CD4-positive, alpha-beta memory T cell (primary cell): ENCODE data around the gene PMVK. TPM values are rescaled to one million over a fixed set of nuclear protein-coding genes. Genes with fewer than 3 reads are reported as not detected.

ENCODE experiments used
- CTCF ChIA-PET: fragments of 350-600 bp; sonication (Branson Sonifier 250); formaldehyde crosslinking; loops from one replicate; lab custom pipeline; 2021; ENCODE audit warnings: inconsistent platforms; ENCODE audit not compliant: partially characterized antibody; lab: Charles Lee
- POLR2A ChIA-PET: fragments of 350-600 bp; sonication (Branson Sonifier 250); formaldehyde crosslinking; loops from one replicate; lab custom pipeline; 2021; ENCODE audit not compliant: partially characterized antibody; lab: Charles Lee
- DNase-seq, 5 donors: peaks; one replicate each; pipeline versions ENCODE4 v3.0.0 to v3.0.0-alpha.2; 2020 to 2022; ENCODE audit warnings: mixed read lengths in 1 of 5
- H3K27ac ChIP-seq: one replicate; pipeline ENCODE4 v1.7.0; 2013; ENCODE audit warnings: low read depth, low read length
- H3K27me3 ChIP-seq: 2 replicates; pipeline ENCODE4 v1.7.0; 2013; ENCODE audit warnings: mild to moderate bottlenecking, low read length, moderate library complexity; ENCODE audit not compliant: insufficient read depth
- H3K36me3 ChIP-seq: 2 replicates; pipeline ENCODE4 v1.7.0; 2013; ENCODE audit warnings: mild to moderate bottlenecking, low read length, moderate library complexity; ENCODE audit not compliant: insufficient read depth
- H3K4me1 ChIP-seq: 2 replicates; pipeline ENCODE4 v1.7.0; 2013; ENCODE audit warnings: mild to moderate bottlenecking, low read length, moderate library complexity; ENCODE audit not compliant: insufficient read depth
- H3K4me3 ChIP-seq, 2 donors: one replicate each; pipeline ENCODE4 v1.7.0; 2013; ENCODE audit warnings: low read length in 2 of 2, mild to moderate bottlenecking in 1 of 2
- H3K9me3 ChIP-seq, 2 donors: one replicate each; pipeline ENCODE4 v1.7.0; 2013; ENCODE audit warnings: low read length in 2 of 2, control low read depth in 1 of 2; ENCODE audit not compliant: control insufficient read depth in 1 of 2
- H3K27ac Mint-ChIP-seq, 7 donors: one replicate each; pipeline ENCODE4 v1.8.0; 2020 to 2021; ENCODE audit warnings: mixed read lengths in 7 of 7, mild to moderate bottlenecking in 6 of 7, inconsistent platforms in 3 of 7, moderate library complexity in 3 of 7
- H3K27me3 Mint-ChIP-seq, 2 donors: one replicate each; pipeline ENCODE4 v1.8.0; 2020 to 2021; ENCODE audit warnings: mixed read lengths in 2 of 2
- H3K36me3 Mint-ChIP-seq, 2 donors: one replicate each; pipeline ENCODE4 v1.8.0; 2020 to 2021; ENCODE audit warnings: mixed read lengths in 2 of 2, inconsistent platforms in 1 of 2, mild to moderate bottlenecking in 1 of 2
- H3K4me1 Mint-ChIP-seq, 4 donors: one replicate each; pipeline ENCODE4 v1.8.0; 2020 to 2021; ENCODE audit warnings: mixed read lengths in 4 of 4, mild to moderate bottlenecking in 1 of 4
- H3K4me3 Mint-ChIP-seq, 8 donors: one replicate each; pipeline ENCODE4 v1.8.0; 2020 to 2021; ENCODE audit warnings: mixed read lengths in 8 of 8, mild to moderate bottlenecking in 7 of 8, moderate library complexity in 6 of 8, inconsistent platforms in 3 of 8
- H3K9me3 Mint-ChIP-seq, 8 donors: one replicate each; pipeline ENCODE4 v1.8.0; 2020 to 2021; ENCODE audit warnings: mixed read lengths in 8 of 8, mild to moderate bottlenecking in 5 of 8, inconsistent platforms in 3 of 8, moderate library complexity in 1 of 8
- intact Hi-C: fragments of 100-400 bp; cut with micrococcal nuclease; formaldehyde crosslinking; loops from one replicate; pipeline ENCODE4 v1.15.1; 2023
- polyA plus RNA-seq, 2 donors: library from polyadenylated mRNA; unstranded; fragments of 300-500 nt; fragmentation: Illumina TruSeq; gene quantifications; one replicate each; pipeline ENCODE4 v1.2.3, GENCODE V29; 2021
- total RNA-seq, 2 experiments: library from RNA; stranded (reverse); gene quantifications; one replicate each; pipeline ENCODE4 v1.2.3, GENCODE V29; 2021

The PMVK gene
- total and polyA plus RNA-seq, 4 experiments from 2014 or later = 17.6 to 87.0 (median 41.4) TPM

DNA sequence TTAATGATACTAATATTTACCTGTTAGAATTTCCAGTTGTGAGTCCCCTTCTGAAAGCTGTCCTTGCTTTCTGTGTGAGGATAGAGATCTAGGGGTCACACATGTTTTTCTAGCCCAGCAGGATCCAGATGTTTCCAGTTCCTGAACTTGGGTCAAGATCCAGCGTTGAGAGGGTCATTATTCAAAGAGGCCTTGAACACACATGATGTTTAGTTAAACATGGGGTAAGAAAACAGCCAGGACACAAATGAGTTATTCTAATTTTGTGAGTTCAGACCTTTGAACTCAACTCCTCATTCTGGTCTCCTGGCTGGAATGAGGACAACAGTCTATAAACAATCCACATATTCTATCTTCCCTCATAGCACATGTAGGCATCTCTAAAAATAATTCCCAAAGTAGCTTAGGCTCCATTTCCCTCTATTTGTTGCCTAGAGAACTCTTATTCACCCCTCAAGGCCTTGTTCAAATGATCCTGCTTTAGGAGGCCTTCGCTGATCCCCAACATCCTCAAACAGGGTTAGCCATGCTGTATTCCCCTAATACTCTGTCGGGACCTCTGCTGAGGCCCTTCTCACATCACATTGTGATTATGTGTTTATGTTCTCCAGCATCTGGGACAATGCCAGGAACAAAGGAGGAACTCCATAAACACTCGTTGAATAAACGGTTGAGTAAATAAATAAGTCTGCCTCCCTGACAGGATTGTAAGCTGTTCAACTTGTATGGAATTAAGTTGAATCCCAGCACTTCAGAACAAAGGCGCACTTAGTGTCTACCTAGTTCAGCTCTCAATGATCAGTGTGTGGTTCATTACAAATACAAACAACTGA is 51.4 kb downstream of the PMVK start:
- H3K4me3 ChIP-seq = no peak overlapping the region
- Mint-ChIP-seq H3K4me3 (no peak overlapping the region), H3K36me3 (no peaks in the 10 kb centered on the region), H3K27ac (no peak overlapping the region), H3K9me3 (no peaks in the 10 kb centered on the region), H3K27me3 (peaks cover 0 to 1% of the 10 kb centered on the region in 2 donors), H3K4me1 (no peaks in the 10 kb centered on the region)
- H3K36me3 ChIP-seq = no peaks in the 10 kb centered on the region
- CTCF ChIA-PET = interaction anchor here (1.0 kb wide), 1 partner anchor 8 kb away, joined by 3 read pairs; no protein-coding TSS in a partner anchor
- no peaks in the 10 kb centered on the region for H3K4me1 ChIP-seq
- intact Hi-C loops = no loop called here
- H3K27ac ChIP-seq = no peak overlapping the region
- POLR2A ChIA-PET = no interaction called here
- H3K9me3 ChIP-seq = no peaks in the 10 kb centered on the region
- DNase-seq = no peak
- H3K27me3 ChIP-seq = no peaks in the 10 kb centered on the region

DNA sequence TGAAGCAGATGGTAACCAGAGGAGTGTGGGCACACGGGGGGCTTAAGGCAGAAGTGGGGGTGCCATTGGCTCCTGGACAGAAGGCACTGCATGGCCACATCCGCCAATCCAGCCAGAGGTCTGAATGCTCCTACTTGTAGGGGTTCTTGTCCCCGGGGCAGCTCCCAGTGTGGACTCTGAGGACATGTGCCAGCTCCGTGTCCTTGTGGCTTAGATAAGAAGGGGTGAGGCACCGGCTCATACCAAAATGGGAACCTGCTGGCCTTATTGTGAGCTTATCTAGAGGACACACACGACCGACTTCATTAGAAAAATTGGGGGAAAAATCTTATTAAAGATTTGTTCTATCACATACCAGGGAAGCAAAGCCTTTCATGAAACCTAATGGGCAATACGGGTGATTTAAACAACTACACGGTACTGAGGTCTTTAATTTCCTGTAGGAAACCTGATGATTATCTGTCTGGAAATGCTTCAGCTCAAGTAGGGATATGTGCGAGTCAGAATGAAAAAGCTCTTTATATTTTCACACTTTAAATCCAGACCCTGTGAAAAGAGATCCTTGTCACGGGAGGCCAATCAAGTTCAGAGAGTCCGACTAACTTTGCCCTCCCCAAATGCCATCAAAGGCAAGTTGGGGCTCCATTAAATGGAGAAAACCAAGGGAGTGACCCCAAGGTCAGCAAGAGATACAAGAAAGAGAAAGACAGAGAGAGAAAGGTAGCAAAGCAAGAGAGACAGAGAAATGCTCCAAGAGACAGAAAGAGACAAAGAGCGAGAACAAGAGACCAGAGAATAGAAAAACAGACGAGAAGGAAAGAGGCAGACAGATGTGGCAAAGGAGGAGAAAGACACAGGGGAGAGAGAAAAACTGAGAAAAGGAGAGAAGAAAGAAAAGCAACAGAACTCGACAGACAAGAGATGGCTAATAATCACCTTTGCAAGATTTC is 52.3 kb downstream of the PMVK start:
- Histone ChIP-seq H3K9me3 (no peaks in the 10 kb centered on the region), H3K4me3 (no peak overlapping the region), H3K36me3 (no peaks in the 10 kb centered on the region), H3K27me3 (no peaks in the 10 kb centered on the region), H3K4me1 (no peaks in the 10 kb centered on the region), H3K27ac (no peak overlapping the region)
- CTCF ChIA-PET = interaction anchor here (1.0 kb wide), 1 partner anchor 8 kb away, joined by 3 read pairs; no protein-coding TSS in a partner anchor
- intact Hi-C loops = no loop called here
- peak overlapping the region in 1 of 7 donors; percentile 25 for H3K27ac Mint-ChIP-seq
- no peaks in the 10 kb centered on the region for H3K4me1 Mint-ChIP-seq
- DNase-seq = no peak
- peaks cover 0 to 1% of the 10 kb centered on the region in 2 donors for H3K27me3 Mint-ChIP-seq
- H3K4me3 Mint-ChIP-seq = no peak overlapping the region
- peaks cover 0 to 1% (median 0%) of the 10 kb centered on the region in 8 donors for H3K9me3 Mint-ChIP-seq
- H3K36me3 Mint-ChIP-seq = no peaks in the 10 kb centered on the region
- POLR2A ChIA-PET = no interaction called here

DNA sequence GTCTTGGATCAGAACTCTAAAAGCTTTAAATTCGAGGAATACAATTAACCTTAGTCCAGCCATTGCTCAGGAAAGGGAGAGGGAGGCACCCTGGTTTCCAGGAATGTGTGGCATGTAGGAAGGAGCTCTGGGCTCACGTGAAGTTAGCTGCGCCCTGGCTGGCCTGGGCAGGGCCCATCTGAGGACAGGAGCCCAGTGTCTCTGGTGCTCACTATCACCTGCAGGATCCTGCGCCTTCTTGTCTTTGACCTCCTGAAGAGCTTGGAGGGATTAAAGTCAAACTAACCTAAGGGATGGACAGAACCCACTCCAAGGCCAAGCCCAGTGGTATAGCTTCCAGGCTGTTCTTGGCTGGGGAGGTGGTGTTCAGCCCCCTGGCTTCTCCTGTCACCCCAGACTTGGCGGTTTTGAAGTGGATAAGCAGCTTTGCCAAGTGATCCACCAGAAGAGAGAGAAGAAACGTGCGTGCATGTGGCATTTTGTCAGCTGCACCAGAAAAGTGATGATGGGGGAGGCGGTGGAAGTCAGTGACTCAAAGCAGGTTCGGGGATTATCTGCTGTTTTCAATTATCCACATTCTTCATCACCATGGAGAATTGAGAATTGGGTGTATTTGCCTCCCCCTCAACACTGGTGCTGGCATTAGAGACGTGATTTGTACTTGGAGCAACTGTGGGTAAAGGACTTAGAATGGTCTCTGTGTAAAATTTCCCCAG is 54.5 kb downstream of the PMVK start:
- H3K4me1 ChIP-seq = no peaks in the 10 kb centered on the region
- H3K9me3 ChIP-seq = no peaks in the 10 kb centered on the region
- CTCF ChIA-PET = interaction anchor here (1.1 to 2.9 kb wide), 5 partner anchors 10 to 322 kb away, joined by 3 to 13 read pairs (median 4); no protein-coding TSS in a partner anchor
- intact Hi-C loops = no loop called here
- H3K27me3 ChIP-seq = no peaks in the 10 kb centered on the region
- H3K27ac Mint-ChIP-seq = no peak overlapping the region
- DNase-seq = no peak
- no peak overlapping the region for H3K27ac ChIP-seq
- no peaks in the 10 kb centered on the region for H3K4me1 Mint-ChIP-seq
- H3K4me3 ChIP-seq = no peak overlapping the region
- peaks cover 0 to 1% of the 10 kb centered on the region in 2 donors for H3K27me3 Mint-ChIP-seq
- peaks cover 0 to 2% (median 0%) of the 10 kb centered on the region in 8 donors for H3K9me3 Mint-ChIP-seq
- H3K36me3 ChIP-seq = no peaks in the 10 kb centered on the region
- H3K36me3 Mint-ChIP-seq = no peaks in the 10 kb centered on the region
- H3K4me3 Mint-ChIP-seq = no peak overlapping the region
- POLR2A ChIA-PET = interaction anchor here (1.7 kb wide), 1 partner anchor 62 kb away, joined by 4 read pairs; no protein-coding TSS in a partner anchor

GRCh38 chr1:154880671-154881070 is 55.8 kb downstream of the PMVK start:
- Histone ChIP-seq H3K27ac (no peak overlapping the region), H3K4me3 (no peak overlapping the region), H3K4me1 (no peaks in the 10 kb centered on the region), H3K36me3 (no peaks in the 10 kb centered on the region), H3K27me3 (no peaks in the 10 kb centered on the region), H3K9me3 (no peaks in the 10 kb centered on the region)
- H3K27me3 Mint-ChIP-seq = peaks cover 0 to 1% of the 10 kb centered on the region in 2 donors
- DNase-seq = no peak
- H3K4me1 Mint-ChIP-seq = no peaks in the 10 kb centered on the region
- H3K4me3 Mint-ChIP-seq = no peak overlapping the region
- H3K27ac Mint-ChIP-seq = no peak overlapping the region
- intact Hi-C loops = no loop called here
- peaks cover 0 to 2% (median 0%) of the 10 kb centered on the region in 8 donors for H3K9me3 Mint-ChIP-seq
- CTCF ChIA-PET = interaction anchor here (1.1 to 2.9 kb wide), 2 partner anchors 40 to 320 kb away, joined by 3 to 13 read pairs; no protein-coding TSS in a partner anchor
- POLR2A ChIA-PET = interaction anchor here (1.7 kb wide), 1 partner anchor 63 kb away, joined by 4 read pairs; no protein-coding TSS in a partner anchor
- no peaks in the 10 kb centered on the region for H3K36me3 Mint-ChIP-seq

GRCh38 chr1:154879038-154879421 is 57.5 kb downstream of the PMVK start:
- Mint-ChIP-seq H3K9me3 (peaks cover 0 to 2% (median 0%) of the 10 kb centered on the region in 8 donors), H3K27me3 (peaks cover 2 to 5% of the 10 kb centered on the region in 2 donors), H3K4me3 (no peak overlapping the region), H3K36me3 (no peaks in the 10 kb centered on the region), H3K27ac (no peak overlapping the region), H3K4me1 (peaks cover 0 to 1% (median 0%) of the 10 kb centered on the region in 4 donors)
- Histone ChIP-seq H3K27ac (no peak overlapping the region), H3K4me3 (no peak overlapping the region), H3K4me1 (no peaks in the 10 kb centered on the region), H3K36me3 (no peaks in the 10 kb centered on the region), H3K9me3 (no peaks in the 10 kb centered on the region), H3K27me3 (no peaks in the 10 kb centered on the region)
- CTCF ChIA-PET = interaction anchor here (0.6 to 4.3 kb wide), 27 partner anchors 9 to 1129 kb away, joined by 3 to 29 read pairs (median 4); no protein-coding TSS in a partner anchor
- POLR2A ChIA-PET = interaction anchor here (0.9 to 1.6 kb wide), 4 partner anchors 83 to 319 kb away, joined by 3 to 5 read pairs (median 3); partner anchors contain the start of gene PYGO2
- intact Hi-C loops = no loop called here
- DNase-seq = no peak

DNA sequence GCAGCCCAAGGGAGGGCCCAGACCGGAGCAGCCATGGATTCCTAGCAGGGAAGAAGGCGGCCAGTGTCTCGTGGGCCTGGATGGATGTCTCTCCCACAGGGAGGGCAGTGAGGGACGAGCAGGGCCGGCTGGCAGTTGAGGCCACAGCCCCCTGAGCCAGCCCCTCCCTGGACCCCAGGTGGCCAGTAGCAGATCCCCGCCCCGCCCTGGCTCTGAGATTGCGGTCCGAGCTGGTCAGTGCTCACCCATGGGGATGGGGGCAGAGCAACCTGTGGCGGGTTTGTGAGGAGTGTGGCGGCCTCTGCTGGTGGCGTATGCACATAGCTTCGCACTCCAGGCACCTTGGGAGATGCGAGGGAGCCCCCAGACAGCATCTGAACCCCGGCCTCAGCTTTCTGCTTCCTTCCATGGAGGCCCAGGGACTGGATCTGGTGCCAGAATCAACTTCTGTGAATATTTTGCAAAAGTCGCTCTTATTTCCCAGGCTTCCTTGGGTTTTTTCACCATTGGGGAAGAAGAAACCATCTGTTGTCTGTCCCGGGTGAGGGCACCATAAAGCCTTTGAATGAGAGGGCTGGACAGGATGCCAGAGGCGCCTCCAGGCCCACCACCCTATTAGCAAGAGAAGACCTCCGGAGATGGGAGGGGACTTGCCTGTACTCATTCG is 58.0 kb downstream of the PMVK start:
- H3K36me3 ChIP-seq = no peaks in the 10 kb centered on the region
- peaks cover 0 to 1% (median 0%) of the 10 kb centered on the region in 4 donors for H3K4me1 Mint-ChIP-seq
- H3K27me3 ChIP-seq = no peaks in the 10 kb centered on the region
- no peak overlapping the region for H3K4me3 ChIP-seq
- ChIA-PET CTCF (interaction anchor here (0.6 to 4.3 kb wide), 26 partner anchors 9 to 1130 kb away, joined by 3 to 29 read pairs (median 4); no protein-coding TSS in a partner anchor), POLR2A (interaction anchor here (0.9 to 1.6 kb wide), 4 partner anchors 83 to 319 kb away, joined by 3 to 5 read pairs (median 3); partner anchors contain the start of gene PYGO2)
- H3K27ac Mint-ChIP-seq = no peak overlapping the region
- no peak overlapping the region for H3K4me3 Mint-ChIP-seq
- H3K4me1 ChIP-seq = no peaks in the 10 kb centered on the region
- H3K27me3 Mint-ChIP-seq = peaks cover 3 to 5% of the 10 kb centered on the region in 2 donors
- no peaks in the 10 kb centered on the region for H3K9me3 ChIP-seq
- peaks cover 0 to 2% (median 0%) of the 10 kb centered on the region in 8 donors for H3K9me3 Mint-ChIP-seq
- intact Hi-C loops = loop anchor here (1.0 kb wide), 4 partner anchors 106 to 399 kb away; no protein-coding TSS in a partner anchor
- H3K27ac ChIP-seq = no peak overlapping the region
- no peaks in the 10 kb centered on the region for H3K36me3 Mint-ChIP-seq
- peak; percentile 58 to 68 (median 62) for DNase-seq
